Hepatocyte (in vitro differentiated cells): ENCODE results near the gene KIRREL3. TPM values are rescaled to one million over a fixed set of nuclear protein-coding genes. Genes with fewer than 3 reads are reported as not detected.

Experiments
- DNase-seq: peaks from one replicate; pipeline ENCODE4 v3.0.0-alpha.2; 2016; ENCODE audit warnings: low spot score
- H2AFZ ChIP-seq: fragments of 200-600 bp; sonication (generic); 2 replicates; pipeline ENCODE4 v1.6.0; 2016; ENCODE audit warnings: antibody characterized with exemption, mild to moderate bottlenecking
- H3K27ac ChIP-seq: fragments of 200-600 bp; sonication (generic); 2 replicates; pipeline ENCODE4 v1.5.1; 2016; ENCODE audit warnings: mild to moderate bottlenecking
- H3K27me3 ChIP-seq: fragments of 200-600 bp; sonication (generic); 2 replicates; pipeline ENCODE4 v1.6.1; 2016
- H3K36me3 ChIP-seq: fragments of 200-600 bp; sonication (generic); replicated peaks from 2 replicates; pipeline ENCODE4 v1.5.1; 2016; ENCODE audit warnings: low read depth; ENCODE audit not compliant: insufficient read depth
- H3K4me1 ChIP-seq: fragments of 200-600 bp; sonication (generic); 2 replicates; pipeline ENCODE4 v1.5.1; 2016; ENCODE audit warnings: mild to moderate bottlenecking, moderate library complexity; ENCODE audit not compliant: insufficient read depth
- H3K4me2 ChIP-seq: fragments of 200-600 bp; sonication (generic); 2 replicates; pipeline ENCODE4 v1.6.0; 2016
- H3K4me3 ChIP-seq: fragments of 200-600 bp; sonication (generic); 2 replicates; pipeline ENCODE4 v1.5.1; 2016; ENCODE audit warnings: mild to moderate bottlenecking
- H3K79me2 ChIP-seq: fragments of 200-600 bp; sonication (generic); 2 replicates; pipeline ENCODE4 v1.6.0; 2017; ENCODE audit warnings: mild to moderate bottlenecking
- H3K9me2 ChIP-seq: fragments of 200-600 bp; sonication (generic); replicated peaks from 2 replicates; pipeline ENCODE4 v1.6.0; 2017; ENCODE audit warnings: mild to moderate bottlenecking; ENCODE audit not compliant: insufficient read depth
- H3K9me3 ChIP-seq: fragments of 200-600 bp; sonication (generic); 2 replicates; pipeline ENCODE4 v1.5.1; 2016; ENCODE audit warnings: low read depth, mild to moderate bottlenecking
- H4K20me1 ChIP-seq: fragments of 200-600 bp; sonication (generic); 2 replicates; pipeline ENCODE4 v1.6.0; 2016; ENCODE audit warnings: mild to moderate bottlenecking; ENCODE audit not compliant: insufficient read depth, poor library complexity, severe bottlenecking
- CTCF ChIP-seq: fragments of 200-600 bp; sonication (generic); IDR thresholded peaks from 2 replicates; pipeline ENCODE4 v1.5.1; 2016; ENCODE audit warnings: antibody characterized with exemption, mild to moderate bottlenecking; ENCODE audit not compliant: poor library complexity
- EZH2 ChIP-seq: fragments of 200-600 bp; sonication (generic); IDR thresholded peaks from 2 replicates; pipeline ENCODE4 v1.6.1; 2016; ENCODE audit warnings: antibody characterized with exemption, mild to moderate bottlenecking, borderline replicate concordance
- EZH2phosphoT487 ChIP-seq: fragments of 200-600 bp; sonication (generic); IDR thresholded peaks from one replicate; pipeline ENCODE4 v1.6.1; 2018; ENCODE audit warnings: antibody characterized with exemption, mild to moderate bottlenecking, low read depth, moderate library complexity; ENCODE audit not compliant: unreplicated experiment, severe bottlenecking
- WGBS: methylation state at CpG from one replicate; pipeline ENCODE4 v1.1.6; 2016; ENCODE audit warnings: low lambda C conversion rate; ENCODE audit errors: missing lambda C conversion rate; 5-methylcytosine and 5-hydroxymethylcytosine counted together
- polyA plus RNA-seq: library from polyadenylated mRNA; unstranded; fragments of >200 nt; fragmentation: Nextera tagmentation; extraction: Ambion mirVana; gene quantifications from 2 replicates; pipeline ENCODE4 v1.2.1, GENCODE V29; 2016
- total RNA-seq: library from RNA; depleted of rRNA; stranded (reverse); fragments of >200 nt; gene quantifications from 2 replicates; pipeline ENCODE4 v1.2.3, GENCODE V29; 2014

The KIRREL3 gene
- total and polyA plus RNA-seq, 2 experiments from 2014 or later, result 0.33 to 0.86 TPM

DNA sequence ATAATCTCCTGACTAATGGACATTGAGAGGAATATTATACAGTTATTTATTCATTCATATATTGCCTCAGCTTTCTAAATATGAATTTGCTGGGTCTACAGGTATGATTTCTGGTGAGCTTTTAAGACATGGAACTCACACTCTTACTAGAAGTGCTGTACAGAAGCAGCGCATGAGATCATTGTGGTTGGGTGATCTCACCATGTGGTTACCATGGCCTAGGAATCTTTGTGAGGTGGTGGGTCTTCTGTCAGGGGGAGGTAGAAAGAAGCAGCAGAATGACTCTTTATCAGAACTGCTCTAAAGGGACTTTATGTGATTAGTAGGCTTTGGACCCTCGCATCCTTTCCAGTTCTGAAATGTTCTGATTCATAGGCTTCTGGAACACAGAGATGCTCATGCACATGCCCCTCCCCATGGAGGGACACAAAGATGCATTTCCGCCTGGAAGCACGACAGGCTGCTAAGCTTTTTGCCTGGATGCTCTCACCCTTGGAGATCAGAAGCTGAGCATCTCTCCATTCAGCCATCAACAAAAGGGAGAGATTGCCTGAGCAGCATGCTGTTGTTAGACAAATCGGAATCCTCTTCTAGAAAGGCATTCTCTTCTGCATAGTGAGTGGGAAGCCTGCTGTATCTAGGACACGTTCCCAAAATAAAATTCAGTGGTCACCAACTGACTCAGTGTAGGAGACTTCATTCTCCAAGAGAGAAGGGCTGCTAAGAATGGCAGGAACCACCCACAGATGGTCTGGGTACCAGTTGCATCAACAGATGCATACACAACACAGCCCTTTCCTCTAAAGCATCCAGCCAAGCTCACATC, 51.3 kb downstream of the KIRREL3 start:
- DNase-seq, result no peak
- no peak overlapping the region for H3K4me2 ChIP-seq

DNA sequence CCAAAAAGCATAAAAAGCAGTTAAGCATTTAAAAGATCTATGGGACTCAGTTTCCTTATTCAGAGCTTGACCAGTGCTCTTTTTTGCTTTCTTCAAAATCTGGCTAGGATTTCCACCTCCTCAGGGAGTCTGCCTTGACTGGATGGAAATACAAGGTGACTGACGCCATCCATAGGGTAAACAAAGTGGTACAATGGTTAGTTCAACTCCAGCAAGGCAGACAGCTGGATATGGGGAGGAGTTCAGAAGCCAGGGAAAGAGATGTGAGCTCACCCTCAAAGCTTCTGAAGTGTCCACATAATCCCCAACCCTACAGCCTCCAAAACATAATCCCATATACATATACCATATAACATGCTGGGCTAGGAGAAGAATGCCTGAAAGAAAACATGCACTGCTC, 52.0 kb downstream of the KIRREL3 start:
- no peak overlapping the region for H3K27ac ChIP-seq
- peaks cover 7% of the 10 kb centered on the region for H3K27me3 ChIP-seq
- TF ChIP-seq EZH2phosphoT487, result no peak
- no peak for TF ChIP-seq CTCF
- no peak for TF ChIP-seq EZH2
- 67% methylated on average over 1 of the region's 1 CpG for WGBS
- DNase-seq, result no peak
- no peaks in the 10 kb centered on the region for H3K4me1 ChIP-seq
- H3K36me3 ChIP-seq, result no peaks in the 10 kb centered on the region
- H3K9me2 ChIP-seq, result no peaks in the 10 kb centered on the region
- H4K20me1 ChIP-seq, result no peaks in the 10 kb centered on the region
- H3K4me2 ChIP-seq, result no peak overlapping the region
- no peak overlapping the region for H2AFZ ChIP-seq
- no peaks in the 10 kb centered on the region for H3K79me2 ChIP-seq
- H3K9me3 ChIP-seq, result no peaks in the 10 kb centered on the region
- no peak overlapping the region for H3K4me3 ChIP-seq

More for the DNA sequence above, 51.3 kb downstream of the KIRREL3 start:
- Histone ChIP-seq H3K36me3 (no peaks in the 10 kb centered on the region), H3K27ac (no peak overlapping the region), H3K9me2 (no peaks in the 10 kb centered on the region), H4K20me1 (no peaks in the 10 kb centered on the region), H2AFZ (no peak overlapping the region), H3K4me1 (no peaks in the 10 kb centered on the region), H3K9me3 (no peaks in the 10 kb centered on the region), H3K27me3 (peaks cover 11% of the 10 kb centered on the region), H3K4me3 (no peak overlapping the region), H3K79me2 (no peaks in the 10 kb centered on the region)
- TF ChIP-seq EZH2phosphoT487 (no peak), EZH2 (no peak), CTCF (no peak)
- 78% methylated on average over 6 of the region's 6 CpGs for WGBS

- H2AFZ ChIP-seq, result no peak overlapping the region
- no peaks in the 10 kb centered on the region for H3K79me2 ChIP-seq
- H4K20me1 ChIP-seq, result no peaks in the 10 kb centered on the region
- H3K27me3 ChIP-seq, result peaks cover 13% of the 10 kb centered on the region
- DNase-seq, result no peak
- no peak overlapping the region for H3K4me3 ChIP-seq
- no peak overlapping the region for H3K4me2 ChIP-seq
- no peaks in the 10 kb centered on the region for H3K36me3 ChIP-seq
- WGBS, result 46% methylated on average over 3 of the region's 3 CpGs
- no peaks in the 10 kb centered on the region for H3K4me1 ChIP-seq
- H3K9me2 ChIP-seq, result no peaks in the 10 kb centered on the region
- TF ChIP-seq EZH2, result no peak
- TF ChIP-seq EZH2phosphoT487, result no peak
- TF ChIP-seq CTCF, result no peak
- H3K27ac ChIP-seq, result no peak overlapping the region
- no peaks in the 10 kb centered on the region for H3K9me3 ChIP-seq
Observed at GRCh38 chr11:126945319-126945718, 55.3 kb downstream of the KIRREL3 start.
